Neural progenitor cell (in vitro differentiated cells): Measurements from ENCODE around the gene HP. TPM values are rescaled to one million over a fixed set of nuclear protein-coding genes. Genes with fewer than 3 reads are reported as not detected.
"Not testable (repeated sequence)": the region's sequence is repeated elsewhere in the genome, so short reads cannot be mapped to it uniquely, and the experiment has no call there.

Source experiments
- DNase-seq: peaks from one replicate; pipeline ENCODE4 v3.0.0-alpha.2; 2016; ENCODE audit warnings: low spot score
- H2AFZ ChIP-seq: fragments of 200-600 bp; sonication (generic); replicated peaks from 2 replicates; pipeline ENCODE4 v1.6.1; 2016; ENCODE audit warnings: antibody characterized with exemption
- H3F3A ChIP-seq: fragments of 200-600 bp; sonication (generic); 2 replicates; pipeline ENCODE4 v1.6.1; 2016; ENCODE audit warnings: antibody characterized with exemption, low read depth
- H3K27ac ChIP-seq: fragments of 200-600 bp; sonication (generic); 2 replicates; pipeline ENCODE4 v1.5.1; 2016; ENCODE audit warnings: mild to moderate bottlenecking
- H3K27me3 ChIP-seq: fragments of 200-600 bp; sonication (generic); 2 replicates; pipeline ENCODE4 v1.6.1; 2016; ENCODE audit warnings: mild to moderate bottlenecking, moderate library complexity
- H3K36me3 ChIP-seq: fragments of 200-600 bp; sonication (generic); 2 replicates; pipeline ENCODE4 v1.5.1; 2016
- H3K4me1 ChIP-seq: fragments of 200-600 bp; sonication (generic); 2 replicates; pipeline ENCODE4 v1.6.1; 2016; ENCODE audit warnings: mixed run types
- H3K4me2 ChIP-seq: fragments of 200-600 bp; sonication (generic); 2 replicates; pipeline ENCODE4 v1.6.1; 2016
- H3K4me3 ChIP-seq: fragments of 200-600 bp; sonication (generic); 2 replicates; pipeline ENCODE4 v1.5.1; 2016
- H3K79me2 ChIP-seq: fragments of 200-600 bp; sonication (generic); 2 replicates; pipeline ENCODE4 v1.6.1; 2016; ENCODE audit warnings: low read depth
- H3K9ac ChIP-seq: fragments of 200-600 bp; sonication (generic); 2 replicates; pipeline ENCODE4 v1.6.1; 2016
- H3K9me3 ChIP-seq: fragments of 200-600 bp; sonication (generic); 2 replicates; pipeline ENCODE4 v1.5.1; 2016; ENCODE audit warnings: low read depth
- H4K20me1 ChIP-seq: fragments of 200-600 bp; sonication (generic); 2 replicates; pipeline ENCODE4 v1.6.1; 2016; ENCODE audit warnings: low read depth
- H3K27ac Mint-ChIP-seq: 3 replicates; pipeline ENCODE4 v1.8.0; 2021; ENCODE audit warnings: mixed read lengths
- H3K27me3 Mint-ChIP-seq: 2 replicates; pipeline ENCODE4 v1.8.0; 2022; ENCODE audit warnings: low read depth, mild to moderate bottlenecking, inconsistent platforms, moderate library complexity, mixed read lengths; ENCODE audit not compliant: insufficient read depth
- H3K36me3 Mint-ChIP-seq: 3 replicates; pipeline ENCODE4 v1.8.0; 2021; ENCODE audit warnings: mixed read lengths
- H3K4me1 Mint-ChIP-seq: 3 replicates; pipeline ENCODE4 v1.8.0; 2021; ENCODE audit warnings: mixed read lengths
- H3K4me3 Mint-ChIP-seq: 3 replicates; pipeline ENCODE4 v1.8.0; 2021; ENCODE audit warnings: mild to moderate bottlenecking, moderate library complexity, mixed read lengths
- H3K9me3 Mint-ChIP-seq: 3 replicates; pipeline ENCODE4 v1.8.0; 2020; ENCODE audit warnings: mixed read lengths
- CTCF ChIP-seq: fragments of 200-600 bp; sonication (generic); IDR thresholded peaks from 2 replicates; pipeline ENCODE4 v1.5.1; 2017; ENCODE audit warnings: antibody characterized with exemption, mild to moderate bottlenecking
- EZH2 ChIP-seq: fragments of 200-600 bp; sonication (generic); IDR thresholded peaks from 2 replicates; pipeline ENCODE4 v1.6.1; 2017; ENCODE audit warnings: antibody characterized with exemption, mild to moderate bottlenecking, moderate library complexity
- EZH2phosphoT487 ChIP-seq: fragments of 200-600 bp; sonication (generic); IDR thresholded peaks from 2 replicates; pipeline ENCODE4 v1.6.1; 2017; ENCODE audit warnings: antibody characterized with exemption
- total RNA-seq: library from RNA; depleted of rRNA; stranded (reverse); fragments of >200 nt; gene quantifications from 2 replicates; pipeline ENCODE4 v1.2.3, GENCODE V29; 2015; ENCODE audit warnings: low replicate concordance

HP gene
- total RNA-seq, 1 donor from 2014 or later = not detected

- TF ChIP-seq EZH2phosphoT487 (no peak), EZH2 (no peak), CTCF (no peak)
- no peak for DNase-seq
- peaks cover 12% of the 10 kb centered on the region for H3F3A ChIP-seq
- no peaks in the 10 kb centered on the region for H3K36me3 Mint-ChIP-seq
- no peak overlapping the region for H2AFZ ChIP-seq
- no peak overlapping the region for H3K27ac Mint-ChIP-seq
- H3K4me1 Mint-ChIP-seq = peaks cover 4% of the 10 kb centered on the region
- H3K4me3 ChIP-seq = no peak overlapping the region
- H3K27me3 Mint-ChIP-seq = no peaks in the 10 kb centered on the region
- H4K20me1 ChIP-seq = no peaks in the 10 kb centered on the region
- H3K4me2 ChIP-seq = no peak overlapping the region
- no peaks in the 10 kb centered on the region for H3K9me3 ChIP-seq
- H3K9ac ChIP-seq = no peak overlapping the region
- no peaks in the 10 kb centered on the region for H3K27me3 ChIP-seq
- H3K4me3 Mint-ChIP-seq = no peak overlapping the region
- H3K27ac ChIP-seq = no peak overlapping the region
- H3K36me3 ChIP-seq = no peaks in the 10 kb centered on the region
- H3K79me2 ChIP-seq = no peaks in the 10 kb centered on the region
- no peaks in the 10 kb centered on the region for H3K9me3 Mint-ChIP-seq
- peaks cover 20% of the 10 kb centered on the region for H3K4me1 ChIP-seq
Measured at GRCh38 chr16:72068930-72069329, 14.6 kb downstream of the HP start.

- H3K36me3 Mint-ChIP-seq = no peaks in the 10 kb centered on the region
- no peaks in the 10 kb centered on the region for H3K79me2 ChIP-seq
- peaks cover 20% of the 10 kb centered on the region for H3K4me1 ChIP-seq
- peaks cover 2% of the 10 kb centered on the region for H3K27me3 Mint-ChIP-seq
- no peaks in the 10 kb centered on the region for H3K9me3 Mint-ChIP-seq
- H3K4me3 ChIP-seq = no peak overlapping the region
- H2AFZ ChIP-seq = peak overlapping the region; percentile 93
- no peaks in the 10 kb centered on the region for H3K36me3 ChIP-seq
- peak overlapping the region; percentile 65 for H3K4me2 ChIP-seq
- H3K4me3 Mint-ChIP-seq = no peak overlapping the region
- H3K27ac ChIP-seq = peak overlapping the region; percentile 69
- no peaks in the 10 kb centered on the region for H3K27me3 ChIP-seq
- peaks cover 12% of the 10 kb centered on the region for H3F3A ChIP-seq
- H3K9me3 ChIP-seq = no peaks in the 10 kb centered on the region
- peak overlapping the region; percentile 25 for H3K27ac Mint-ChIP-seq
- no peaks in the 10 kb centered on the region for H4K20me1 ChIP-seq
- peaks cover 6% of the 10 kb centered on the region for H3K4me1 Mint-ChIP-seq
- TF ChIP-seq CTCF = no peak
- no peak for TF ChIP-seq EZH2
- no peak for TF ChIP-seq EZH2phosphoT487
- no peak overlapping the region for H3K9ac ChIP-seq
- DNase-seq = peak; percentile 74
Measured at GRCh38 chr16:72072514-72073342, 18.4 kb downstream of the HP start.

- Mint-ChIP-seq H3K4me1 (peaks cover 6% of the 10 kb centered on the region), H3K36me3 (no peaks in the 10 kb centered on the region), H3K4me3 (no peak overlapping the region), H3K9me3 (no peaks in the 10 kb centered on the region), H3K27ac (no peak overlapping the region), H3K27me3 (peaks cover 2% of the 10 kb centered on the region)
- H3F3A ChIP-seq = peaks cover 12% of the 10 kb centered on the region
- H3K4me3 ChIP-seq = no peak overlapping the region
- H3K79me2 ChIP-seq = no peaks in the 10 kb centered on the region
- no peaks in the 10 kb centered on the region for H3K9me3 ChIP-seq
- H3K27me3 ChIP-seq = no peaks in the 10 kb centered on the region
- H3K4me1 ChIP-seq = peaks cover 20% of the 10 kb centered on the region
- DNase-seq = no peak
- H3K4me2 ChIP-seq = no peak overlapping the region
- H4K20me1 ChIP-seq = no peaks in the 10 kb centered on the region
- H3K27ac ChIP-seq = no peak overlapping the region
- peak overlapping the region; percentile 93 for H2AFZ ChIP-seq
- TF ChIP-seq CTCF (no peak), EZH2phosphoT487 (no peak), EZH2 (no peak)
- no peak overlapping the region for H3K9ac ChIP-seq
- no peaks in the 10 kb centered on the region for H3K36me3 ChIP-seq
Measured at GRCh38 chr16:72073560-72074230, 19.4 kb downstream of the HP start.

GRCh38 chr16:72075067-72075466 is 20.8 kb downstream of the HP start:
- H2AFZ ChIP-seq, H3K9ac ChIP-seq, H3K4me1 Mint-ChIP-seq, DNase-seq, H3K4me3 Mint-ChIP-seq, H3K27me3 ChIP-seq, H3K27me3 Mint-ChIP-seq, H3K27ac Mint-ChIP-seq, H3K36me3 ChIP-seq, H3K9me3 Mint-ChIP-seq, H3K4me2 ChIP-seq, H3K79me2 ChIP-seq, H3K9me3 ChIP-seq, H3K36me3 Mint-ChIP-seq, H3K27ac ChIP-seq, H3K4me3 ChIP-seq, H4K20me1 ChIP-seq: not testable (repeated sequence)
- H3F3A ChIP-seq = peaks cover 12% of the 10 kb centered on the region
- peaks cover 20% of the 10 kb centered on the region for H3K4me1 ChIP-seq

- H3K27me3 Mint-ChIP-seq, H3K36me3 ChIP-seq, DNase-seq, H3K9me3 ChIP-seq, H2AFZ ChIP-seq, H3K27me3 ChIP-seq, H3K27ac ChIP-seq, H3K36me3 Mint-ChIP-seq, H3K4me3 Mint-ChIP-seq, H3K4me2 ChIP-seq, H3K4me1 Mint-ChIP-seq, H4K20me1 ChIP-seq, H3K79me2 ChIP-seq, H3K9me3 Mint-ChIP-seq, H3K9ac ChIP-seq, H3K27ac Mint-ChIP-seq, H3K4me3 ChIP-seq: not testable (repeated sequence)
- Histone ChIP-seq H3F3A (peaks cover 11% of the 10 kb centered on the region), H3K4me1 (peaks cover 15% of the 10 kb centered on the region)
Measured at GRCh38 chr16:72076991-72077706, 22.8 kb downstream of the HP start.
